OCI-LY1 (cell line): ENCODE measurements around the gene CETP.

ENCODE experiments used
- H2AFZ ChIP-seq: fragments of 200-600 bp; sonication (generic), shearing (Covaris generic); 2 replicates; pipeline ENCODE4 v1.6.0; 2014; ENCODE audit warnings: antibody characterized with exemption, mild to moderate bottlenecking, low read length
- H3F3A ChIP-seq: fragments of 200-600 bp; sonication (generic), shearing (Covaris generic); 2 replicates; pipeline ENCODE4 v1.6.0; 2014; ENCODE audit warnings: mild to moderate bottlenecking, antibody characterized with exemption, low read length, moderate library complexity; ENCODE audit not compliant: insufficient read depth
- H3K27ac ChIP-seq: fragments of 200-600 bp; sonication (generic); 2 replicates; pipeline ENCODE4 v1.5.1; 2014; ENCODE audit warnings: low read length, mixed run types, mild to moderate bottlenecking, low read depth; ENCODE audit not compliant: poor library complexity, severe bottlenecking
- H3K27me3 ChIP-seq: fragments of 200-600 bp; sonication (generic); 2 replicates; pipeline ENCODE4 v1.6.0; 2014; ENCODE audit warnings: antibody characterized with exemption, mild to moderate bottlenecking, low read length, moderate library complexity; ENCODE audit not compliant: insufficient read depth
- H3K36me3 ChIP-seq: fragments of 200-600 bp; sonication (generic); 2 replicates; pipeline ENCODE4 v1.6.1; 2014; ENCODE audit warnings: mild to moderate bottlenecking, antibody characterized with exemption, low read length, moderate library complexity, mixed read lengths; ENCODE audit not compliant: insufficient read depth
- H3K4me1 ChIP-seq: fragments of 200-600 bp; sonication (generic); 2 replicates; pipeline ENCODE4 v1.5.1; 2014; ENCODE audit warnings: mild to moderate bottlenecking, low read length, moderate library complexity; ENCODE audit not compliant: insufficient read depth, severe bottlenecking
- H3K4me2 ChIP-seq: fragments of 200-600 bp; sonication (generic), shearing (Covaris generic); 2 replicates; pipeline ENCODE4 v1.6.1; 2014; ENCODE audit warnings: low read length
- H3K4me3 ChIP-seq: fragments of 200-600 bp; sonication (generic); 2 replicates; pipeline ENCODE4 v1.5.1; 2014; ENCODE audit warnings: low read length, low read depth, mild to moderate bottlenecking, mixed read lengths; ENCODE audit not compliant: poor library complexity, severe bottlenecking
- H3K79me2 ChIP-seq: fragments of 200-600 bp; shearing (Covaris generic); 2 replicates; pipeline ENCODE4 v1.6.1; 2016; ENCODE audit warnings: mixed run types, low read length, mixed read lengths; ENCODE audit not compliant: insufficient read depth
- H3K9ac ChIP-seq: fragments of 200-600 bp; sonication (generic), shearing (Covaris generic); 2 replicates; pipeline ENCODE4 v1.6.1; 2014; ENCODE audit warnings: mild to moderate bottlenecking, low read length, mixed read lengths
- H3K9me2 ChIP-seq: fragments of 200-600 bp; sonication (generic), shearing (Covaris generic); 2 replicates; pipeline ENCODE4 v1.6.1; 2014; ENCODE audit warnings: low read depth, mild to moderate bottlenecking, low read length, mixed read lengths
- H3K9me3 ChIP-seq: fragments of 200-600 bp; shearing (Covaris generic); 2 replicates; pipeline ENCODE4 v1.6.1; 2014; ENCODE audit warnings: low read length, mixed read lengths
- H4K20me1 ChIP-seq: fragments of 200-600 bp; sonication (generic), shearing (Covaris generic); 2 replicates; pipeline ENCODE4 v1.6.0; 2016; ENCODE audit warnings: mild to moderate bottlenecking, low read length; ENCODE audit not compliant: insufficient read depth
- EZH2 ChIP-seq: fragments of 200-600 bp; sonication (generic), shearing (Covaris generic); IDR thresholded peaks from 2 replicates; pipeline ENCODE4 v1.8.0; 2017; ENCODE audit warnings: borderline replicate concordance, mixed run types, mild to moderate bottlenecking, antibody characterized with exemption, low read length, moderate library complexity, mixed read lengths
- TF ChIP-seq, protein P1 (sequence below): fragments of 200-600 bp; sonication (generic), shearing (Covaris generic); IDR thresholded peaks from 2 replicates; pipeline ENCODE4 v1.5.1; 2017; ENCODE audit warnings: mild to moderate bottlenecking, antibody characterized with exemption, low read length, moderate library complexity, mixed read lengths

CETP gene

DNA sequence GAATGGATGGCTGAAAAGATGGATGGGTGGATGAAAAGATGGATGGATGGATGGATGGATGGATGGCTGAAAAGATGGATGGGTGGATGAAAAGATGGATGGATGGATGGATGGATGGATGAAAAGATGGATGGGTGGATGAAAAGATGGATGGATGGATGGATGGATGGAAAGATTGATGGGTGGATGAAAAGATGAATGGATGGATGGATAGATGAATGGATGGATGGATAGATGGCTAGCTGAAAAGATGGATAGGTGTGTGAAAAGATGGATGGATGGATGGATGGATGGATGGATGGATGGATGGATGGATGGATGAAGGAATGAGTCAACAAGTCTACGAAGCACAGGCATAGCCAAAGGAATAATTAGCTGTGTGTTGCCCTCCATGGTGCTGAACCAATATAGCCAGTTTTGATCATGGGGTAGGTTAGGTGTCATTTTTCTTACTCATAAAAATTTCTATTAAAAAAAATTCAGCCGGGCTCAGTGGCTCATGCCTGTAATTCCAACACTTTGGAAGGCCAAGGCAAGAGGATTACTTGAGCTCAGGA lies 68.7 kb downstream of the CETP start:
- no peak for TF ChIP-seq EZH2
- TF ChIP-seq, protein P1, sequence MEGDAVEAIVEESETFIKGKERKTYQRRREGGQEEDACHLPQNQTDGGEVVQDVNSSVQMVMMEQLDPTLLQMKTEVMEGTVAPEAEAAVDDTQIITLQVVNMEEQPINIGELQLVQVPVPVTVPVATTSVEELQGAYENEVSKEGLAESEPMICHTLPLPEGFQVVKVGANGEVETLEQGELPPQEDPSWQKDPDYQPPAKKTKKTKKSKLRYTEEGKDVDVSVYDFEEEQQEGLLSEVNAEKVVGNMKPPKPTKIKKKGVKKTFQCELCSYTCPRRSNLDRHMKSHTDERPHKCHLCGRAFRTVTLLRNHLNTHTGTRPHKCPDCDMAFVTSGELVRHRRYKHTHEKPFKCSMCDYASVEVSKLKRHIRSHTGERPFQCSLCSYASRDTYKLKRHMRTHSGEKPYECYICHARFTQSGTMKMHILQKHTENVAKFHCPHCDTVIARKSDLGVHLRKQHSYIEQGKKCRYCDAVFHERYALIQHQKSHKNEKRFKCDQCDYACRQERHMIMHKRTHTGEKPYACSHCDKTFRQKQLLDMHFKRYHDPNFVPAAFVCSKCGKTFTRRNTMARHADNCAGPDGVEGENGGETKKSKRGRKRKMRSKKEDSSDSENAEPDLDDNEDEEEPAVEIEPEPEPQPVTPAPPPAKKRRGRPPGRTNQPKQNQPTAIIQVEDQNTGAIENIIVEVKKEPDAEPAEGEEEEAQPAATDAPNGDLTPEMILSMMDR, result no peak
- no peak overlapping the region for H3K4me2 ChIP-seq
- no peaks in the 10 kb centered on the region for H3K79me2 ChIP-seq
- H3K4me3 ChIP-seq, result no peak overlapping the region
- H3F3A ChIP-seq, result no peaks in the 10 kb centered on the region
- no peaks in the 10 kb centered on the region for H4K20me1 ChIP-seq
- H3K4me1 ChIP-seq, result no peaks in the 10 kb centered on the region
- H3K9me2 ChIP-seq, result no peaks in the 10 kb centered on the region
- H3K27me3 ChIP-seq, result no peaks in the 10 kb centered on the region; the same call in 1 of the 2 replicates
- no peak overlapping the region for H2AFZ ChIP-seq
- H3K36me3 ChIP-seq, result no peaks in the 10 kb centered on the region
- H3K27ac ChIP-seq, result no peak overlapping the region
- H3K9me3 ChIP-seq, result no peaks in the 10 kb centered on the region
- no peak overlapping the region for H3K9ac ChIP-seq

DNA sequence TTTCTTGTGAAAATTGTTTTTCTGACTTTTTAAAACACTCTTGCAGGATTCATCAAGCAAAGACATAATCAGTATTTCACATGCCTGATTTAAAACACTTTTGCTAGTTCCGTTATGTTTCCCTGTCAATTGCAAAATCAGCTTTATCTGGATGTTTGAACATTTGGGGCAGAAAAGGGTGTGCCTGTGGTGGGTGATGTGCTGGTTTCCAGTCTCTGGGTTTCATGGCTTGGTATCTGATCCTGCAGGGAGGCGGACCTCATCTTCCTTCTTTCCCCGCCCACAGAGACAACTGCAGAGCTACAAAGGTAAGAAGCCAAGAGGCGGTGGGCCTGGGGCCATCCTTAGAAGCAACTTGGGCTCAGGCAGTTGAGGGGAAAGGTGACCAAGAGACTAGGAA lies 69.4 kb downstream of the CETP start:
- no peaks in the 10 kb centered on the region for H3F3A ChIP-seq
- H3K36me3 ChIP-seq, result no peaks in the 10 kb centered on the region
- no peaks in the 10 kb centered on the region for H3K4me1 ChIP-seq
- H3K9me2 ChIP-seq, result no peaks in the 10 kb centered on the region
- H3K9me3 ChIP-seq, result no peaks in the 10 kb centered on the region
- no peaks in the 10 kb centered on the region for H3K79me2 ChIP-seq
- no peak overlapping the region for H3K9ac ChIP-seq
- no peak overlapping the region for H3K4me3 ChIP-seq
- H4K20me1 ChIP-seq, result no peaks in the 10 kb centered on the region
- no peak overlapping the region for H2AFZ ChIP-seq
- no peak overlapping the region for H3K4me2 ChIP-seq
- no peaks in the 10 kb centered on the region; the same call in 1 of the 2 replicates for H3K27me3 ChIP-seq
- H3K27ac ChIP-seq, result no peak overlapping the region
- TF ChIP-seq, protein P1, result no peak
- no peak for TF ChIP-seq EZH2

- Histone ChIP-seq H3K36me3 (no peaks in the 10 kb centered on the region), H3K4me1 (no peaks in the 10 kb centered on the region), H3K27ac (no peak overlapping the region), H3K4me2 (no peak overlapping the region), H3K9ac (no peak overlapping the region), H3K79me2 (no peaks in the 10 kb centered on the region), H2AFZ (no peak overlapping the region), H3K27me3 (no peaks in the 10 kb centered on the region; the same call in 1 of the 2 replicates), H3K9me2 (no peaks in the 10 kb centered on the region), H3K9me3 (no peaks in the 10 kb centered on the region), H4K20me1 (no peaks in the 10 kb centered on the region), H3F3A (no peaks in the 10 kb centered on the region), H3K4me3 (no peak overlapping the region)
- TF ChIP-seq, protein P1, result no peak
- no peak for TF ChIP-seq EZH2
These were observed 70.6 kb downstream of the CETP start for GRCh38 chr16:57032346-57032745.
